Measurements from ENCODE around the gene AJAP1.

Gene AJAP1

DNA sequence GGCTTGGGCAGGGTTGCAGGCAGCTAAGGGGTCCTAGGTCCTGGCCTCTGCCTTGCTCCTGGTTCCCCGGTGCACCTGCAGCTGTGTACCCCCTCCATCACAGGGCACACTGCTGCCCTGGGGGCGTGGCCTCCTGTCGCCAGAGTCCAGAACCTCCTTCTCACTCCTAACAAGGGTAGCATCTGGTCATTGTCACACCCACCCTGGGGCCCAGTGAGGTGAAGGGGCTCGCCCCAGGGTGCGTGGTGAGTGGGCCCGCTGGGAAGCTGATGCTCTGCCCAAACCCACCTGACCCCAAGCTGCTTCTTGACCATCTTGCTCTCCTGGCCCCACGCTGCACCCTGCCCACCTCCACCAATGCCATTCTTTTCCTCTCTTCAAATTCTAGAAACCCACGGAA lies 44.5 kb downstream of the AJAP1 start:
- FAIRE-seq (no peak), DNase-seq (ENCODE audit: insufficient read length, low spot score) (no peak)
- TF ChIP-seq, protein P1, sequence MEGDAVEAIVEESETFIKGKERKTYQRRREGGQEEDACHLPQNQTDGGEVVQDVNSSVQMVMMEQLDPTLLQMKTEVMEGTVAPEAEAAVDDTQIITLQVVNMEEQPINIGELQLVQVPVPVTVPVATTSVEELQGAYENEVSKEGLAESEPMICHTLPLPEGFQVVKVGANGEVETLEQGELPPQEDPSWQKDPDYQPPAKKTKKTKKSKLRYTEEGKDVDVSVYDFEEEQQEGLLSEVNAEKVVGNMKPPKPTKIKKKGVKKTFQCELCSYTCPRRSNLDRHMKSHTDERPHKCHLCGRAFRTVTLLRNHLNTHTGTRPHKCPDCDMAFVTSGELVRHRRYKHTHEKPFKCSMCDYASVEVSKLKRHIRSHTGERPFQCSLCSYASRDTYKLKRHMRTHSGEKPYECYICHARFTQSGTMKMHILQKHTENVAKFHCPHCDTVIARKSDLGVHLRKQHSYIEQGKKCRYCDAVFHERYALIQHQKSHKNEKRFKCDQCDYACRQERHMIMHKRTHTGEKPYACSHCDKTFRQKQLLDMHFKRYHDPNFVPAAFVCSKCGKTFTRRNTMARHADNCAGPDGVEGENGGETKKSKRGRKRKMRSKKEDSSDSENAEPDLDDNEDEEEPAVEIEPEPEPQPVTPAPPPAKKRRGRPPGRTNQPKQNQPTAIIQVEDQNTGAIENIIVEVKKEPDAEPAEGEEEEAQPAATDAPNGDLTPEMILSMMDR (IDR thresholded peaks at IDR 0.05; ENCODE audit: insufficient read depth, missing control alignments) = no peak

DNA sequence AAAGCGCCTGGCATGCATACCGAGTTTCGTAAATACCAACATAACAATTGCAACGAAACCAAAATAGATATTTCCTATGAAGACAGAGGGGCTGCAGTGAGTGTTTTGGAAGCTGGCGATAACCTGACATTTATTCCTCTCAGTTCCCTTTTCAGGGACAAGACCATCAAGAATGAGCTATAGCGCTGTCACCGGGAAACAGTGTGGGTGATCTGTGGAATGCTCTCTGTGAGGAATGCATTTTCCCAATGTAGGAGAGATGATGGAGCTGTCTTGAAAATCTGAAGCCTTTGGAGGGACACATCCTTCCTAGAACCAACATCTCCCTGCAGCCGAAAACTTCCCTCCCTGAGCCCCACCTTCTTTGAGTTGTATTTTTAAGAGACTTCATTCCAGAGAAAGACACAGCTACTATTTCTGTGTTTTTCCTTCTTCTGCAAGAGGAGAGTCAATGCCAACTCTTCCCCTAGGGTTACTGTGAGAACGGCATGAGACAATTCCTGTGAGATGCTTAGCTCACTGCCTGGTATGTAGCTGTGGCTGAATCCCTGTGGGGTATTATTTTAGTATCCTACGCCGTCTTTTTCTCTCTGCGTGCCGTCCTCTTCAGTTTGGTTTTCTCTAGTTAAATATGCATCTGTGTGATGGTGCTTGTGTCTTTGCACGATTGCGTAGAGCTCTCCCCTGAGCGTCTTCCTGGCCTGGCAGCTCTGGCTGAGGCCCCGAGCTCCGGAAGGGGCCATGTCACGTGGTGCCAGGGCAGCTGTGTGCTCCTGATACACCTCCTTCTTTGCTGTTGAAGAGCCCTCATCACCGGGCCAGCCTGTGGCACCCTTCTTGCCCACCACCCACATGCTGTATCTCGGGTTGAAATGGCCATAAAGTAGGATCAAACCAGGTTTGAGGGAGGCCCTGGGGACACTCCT lies 45.2 kb downstream of the AJAP1 start:
- TF ChIP-seq, protein P1 (IDR thresholded peaks at IDR 0.05; ENCODE audit: insufficient read depth, missing control alignments) = no peak
- DNase-seq (ENCODE audit: insufficient read length, low spot score) (no peak), FAIRE-seq (no peak)

DNA sequence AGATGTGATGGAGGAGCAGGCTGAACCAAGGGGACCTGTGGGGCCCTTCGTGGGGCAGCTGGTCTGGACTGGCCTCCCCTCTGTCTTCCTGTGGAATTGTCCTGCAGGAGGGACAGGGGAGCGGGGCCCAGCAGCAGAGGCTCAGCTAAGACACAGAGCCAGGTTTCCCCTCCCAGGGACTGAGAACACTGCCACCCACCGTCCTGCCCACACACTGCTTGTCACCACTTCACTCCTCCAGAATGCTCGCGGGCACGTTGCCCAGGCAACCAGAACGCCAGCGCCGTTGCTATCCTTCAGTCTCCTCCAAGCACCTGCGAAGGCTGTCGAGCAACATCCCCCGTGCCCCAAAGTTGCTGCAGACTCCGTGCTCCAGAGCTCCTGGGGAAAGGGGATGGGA lies 46.4 kb downstream of the AJAP1 start:
- TF ChIP-seq, protein P1 (IDR thresholded peaks at IDR 0.05; ENCODE audit: insufficient read depth, missing control alignments) = no peak
- no peak for DNase-seq (ENCODE audit: insufficient read length, low spot score)

DNA sequence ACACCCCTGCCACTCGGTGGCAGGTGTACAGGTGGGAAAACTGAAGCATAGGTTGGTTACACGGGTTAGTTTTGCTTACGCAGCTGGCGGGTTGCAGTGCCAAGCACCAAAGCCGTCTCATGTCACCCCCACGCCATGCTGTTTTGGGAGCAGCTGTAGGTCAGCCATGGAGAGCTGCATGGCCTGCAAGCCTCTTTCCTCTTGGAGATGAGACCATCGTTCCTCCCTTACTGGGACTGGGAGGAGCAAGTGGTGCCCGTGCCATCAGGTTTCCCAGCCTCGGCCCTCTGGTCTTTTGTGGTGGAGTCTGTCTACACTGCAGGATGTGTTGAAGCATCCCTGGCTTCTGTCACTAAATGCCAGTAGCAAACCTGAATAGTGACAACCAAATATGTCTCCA lies 46.9 kb downstream of the AJAP1 start:
- TF ChIP-seq, protein P1 (IDR thresholded peaks at IDR 0.05; ENCODE audit: insufficient read depth, missing control alignments) = no peak
- FAIRE-seq (no peak), DNase-seq (ENCODE audit: insufficient read length, low spot score) (no peak)

More for the DNA sequence above, 46.4 kb downstream of the AJAP1 start:
- no peak for FAIRE-seq

DNA sequence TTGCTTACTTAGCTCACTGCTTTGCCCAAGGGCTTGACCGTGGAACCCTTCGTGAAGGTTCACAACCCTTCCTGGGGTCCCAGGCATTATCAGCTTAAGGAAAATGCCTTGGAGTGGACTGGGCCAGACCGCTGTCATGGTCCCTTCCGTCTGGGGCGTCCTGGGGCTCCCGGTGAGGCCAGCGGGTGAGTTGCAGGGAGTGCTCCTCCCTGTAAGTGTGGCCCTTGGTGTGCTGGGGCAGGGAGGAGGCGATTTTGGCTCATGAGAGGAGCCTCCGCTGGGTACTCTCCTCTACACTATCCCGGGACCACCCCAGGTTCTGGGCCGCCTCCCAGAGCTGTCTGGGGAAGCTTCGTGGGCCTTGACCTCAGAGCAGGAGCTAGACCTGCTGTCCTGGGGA lies 48.1 kb downstream of the AJAP1 start:
- TF ChIP-seq, protein P1 (IDR thresholded peaks at IDR 0.05; ENCODE audit: insufficient read depth, missing control alignments) = no peak
- no peak for DNase-seq (ENCODE audit: insufficient read length, low spot score)
- no peak for FAIRE-seq

DNA sequence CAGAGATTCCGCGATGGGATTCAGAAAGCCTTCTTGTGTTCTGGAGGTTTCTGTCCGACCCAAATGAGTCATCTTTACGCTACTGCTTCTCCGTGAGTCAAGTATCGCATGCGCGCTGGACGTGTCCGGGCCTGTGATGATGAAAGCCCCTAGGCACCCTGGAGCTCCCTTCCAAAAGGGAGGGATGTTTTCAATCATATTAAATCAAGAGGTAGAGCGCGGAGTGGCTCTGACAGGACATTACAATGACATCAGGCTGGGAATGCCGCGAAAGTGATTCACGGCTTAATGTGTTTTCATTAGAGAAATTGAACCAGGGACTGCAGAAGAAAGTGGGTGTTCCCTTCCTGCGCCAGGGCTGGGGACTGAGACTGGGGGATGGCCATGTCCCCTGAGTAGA lies 48.5 kb downstream of the AJAP1 start:
- DNase-seq (ENCODE audit: insufficient read length, low spot score) = no peak
- FAIRE-seq = no peak
- TF ChIP-seq, protein P1 (IDR thresholded peaks at IDR 0.05; ENCODE audit: insufficient read depth, missing control alignments) = no peak

DNA sequence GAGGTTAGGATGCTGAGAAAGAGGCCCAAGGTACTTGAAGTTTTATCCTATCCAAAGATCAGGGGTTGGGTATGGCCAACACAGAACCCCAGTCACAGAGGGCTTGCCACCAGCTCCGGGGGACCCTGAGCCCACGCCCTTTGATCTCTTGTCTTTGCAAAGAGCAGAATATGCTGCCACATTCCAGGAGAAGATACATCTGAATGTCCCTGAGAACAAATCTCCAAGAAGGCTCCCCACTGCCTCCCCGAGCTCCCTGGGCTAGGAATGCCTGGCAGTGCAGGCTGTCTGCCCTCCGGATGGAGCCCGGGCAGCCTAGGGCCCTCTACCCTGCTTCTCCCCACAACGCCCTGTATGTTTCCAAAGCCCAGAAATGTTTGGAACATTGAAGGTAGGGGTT lies 49.2 kb downstream of the AJAP1 start:
- DNase-seq (ENCODE audit: insufficient read length, low spot score) = no peak
- FAIRE-seq = no peak
- TF ChIP-seq, protein P1 (IDR thresholded peaks at IDR 0.05; ENCODE audit: insufficient read depth, missing control alignments) = no peak
